Activated CD8-positive, alpha-beta T cell treated with anti-CD3 and anti-CD28 coated beads for 36 hours (primary cell): ENCODE results near the gene PLEKHF1. TPM values are rescaled to one million over a fixed set of nuclear protein-coding genes. Genes with fewer than 3 reads are reported as not detected.

ENCODE experiments used
- ATAC-seq: fragments of 200-7000 bp; cut with Tn5 transposase; one replicate; pipeline ENCODE4 v1.10.0; 2021; ENCODE audit warnings: mild to moderate bottlenecking, moderate library complexity
- CTCF ChIA-PET: fragments of 350-600 bp; sonication (Branson Sonifier 250); formaldehyde crosslinking; loops from one replicate; lab custom pipeline; 2021; ENCODE audit warnings: antibody characterized with exemption; lab: Charles Lee
- POLR2A ChIA-PET: fragments of 350-600 bp; sonication (Branson Sonifier 250); formaldehyde crosslinking; loops from one replicate; lab custom pipeline; 2021; ENCODE audit warnings: antibody characterized with exemption; lab: Charles Lee
- DNase-seq: peaks from one replicate; pipeline ENCODE4 v3.0.0-alpha.2; 2020
- H3K27ac Mint-ChIP-seq: one replicate; pipeline ENCODE4 v1.8.0; 2021; ENCODE audit warnings: mild to moderate bottlenecking, mixed read lengths
- H3K27me3 Mint-ChIP-seq: one replicate; pipeline ENCODE4 v1.8.0; 2021; ENCODE audit warnings: mixed read lengths
- H3K36me3 Mint-ChIP-seq: one replicate; pipeline ENCODE4 v1.8.0; 2021; ENCODE audit warnings: low read depth, mixed read lengths
- H3K4me1 Mint-ChIP-seq: one replicate; pipeline ENCODE4 v1.8.0; 2021; ENCODE audit warnings: low read depth, mixed read lengths
- H3K4me3 Mint-ChIP-seq: one replicate; pipeline ENCODE4 v1.8.0; 2021; ENCODE audit warnings: mild to moderate bottlenecking, moderate library complexity, mixed read lengths
- H3K9me3 Mint-ChIP-seq: one replicate; pipeline ENCODE4 v1.8.0; 2021; ENCODE audit warnings: mixed read lengths
- CTCF ChIP-seq: fragments of 200-600 bp; IDR thresholded peaks from one replicate; pipeline ENCODE4 v1.8.0; 2022; ENCODE audit warnings: antibody characterized with exemption, mild to moderate bottlenecking
- intact Hi-C: fragments of 100-400 bp; cut with micrococcal nuclease; formaldehyde crosslinking; loops from one replicate; pipeline ENCODE4 v1.10.0; 2022
- total RNA-seq, 2 experiments: library from RNA; stranded (reverse); gene quantifications; one replicate each; pipeline ENCODE4 v1.2.3, GENCODE V29; 2021

Gene PLEKHF1
- total RNA-seq, 2 experiments from 2014 or later: 30.4 to 31.7 TPM

- Mint-ChIP-seq H3K27me3 (no peaks in the 10 kb centered on the region), H3K4me3 (no peak overlapping the region), H3K4me1 (peaks cover 37% of the 10 kb centered on the region), H3K36me3 (peaks cover 17% of the 10 kb centered on the region), H3K27ac (no peak overlapping the region), H3K9me3 (no peaks in the 10 kb centered on the region)
- ChIA-PET POLR2A (interaction anchor here (1.4 to 4.2 kb wide), 4 partner anchors 8 to 54 kb away, joined by 4 to 25 read pairs (median 7); partner anchors contain the start of gene POP4), CTCF (interaction anchor here (1.6 to 10.6 kb wide), 3 partner anchors 9 to 73 kb away, joined by 3 to 115 read pairs (median 16); partner anchors contain the start of gene POP4)
- intact Hi-C loops: no loop called here
- ATAC-seq (no peak), DNase-seq (no peak)
- TF ChIP-seq CTCF: no peak
These were observed 46.8 kb upstream of the PLEKHF1 start for GRCh38 chr19:29618434-29618833.

GRCh38 chr19:29618871-29619270 is 46.4 kb upstream of the PLEKHF1 start:
- ChIA-PET CTCF (interaction anchor here (0.8 to 10.6 kb wide), 9 partner anchors 9 to 98 kb away, joined by 3 to 115 read pairs (median 4); partner anchors contain the start of genes PLEKHF1 and POP4), POLR2A (interaction anchor here (1.4 to 4.2 kb wide), 4 partner anchors 9 to 53 kb away, joined by 4 to 25 read pairs (median 7); partner anchors contain the start of gene POP4)
- H3K27ac Mint-ChIP-seq: no peak overlapping the region
- no peaks in the 10 kb centered on the region for H3K27me3 Mint-ChIP-seq
- H3K4me1 Mint-ChIP-seq: peaks cover 41% of the 10 kb centered on the region
- no peak overlapping the region for H3K4me3 Mint-ChIP-seq
- DNase-seq (no peak), ATAC-seq (no peak)
- no peak for TF ChIP-seq CTCF
- H3K36me3 Mint-ChIP-seq: peaks cover 14% of the 10 kb centered on the region
- intact Hi-C loops: no loop called here
- no peaks in the 10 kb centered on the region for H3K9me3 Mint-ChIP-seq

GRCh38 chr19:29620931-29621351 is 44.3 kb upstream of the PLEKHF1 start:
- H3K9me3 Mint-ChIP-seq: no peaks in the 10 kb centered on the region
- peak overlapping the region; percentile 9 for H3K4me3 Mint-ChIP-seq
- no peaks in the 10 kb centered on the region for H3K36me3 Mint-ChIP-seq
- CTCF ChIA-PET: interaction anchor here (0.9 to 10.6 kb wide), 8 partner anchors 11 to 96 kb away, joined by 3 to 115 read pairs (median 7); partner anchors contain the start of genes PLEKHF1 and POP4
- H3K27me3 Mint-ChIP-seq: no peaks in the 10 kb centered on the region
- POLR2A ChIA-PET: interaction anchor here (1.1 to 4.2 kb wide), 7 partner anchors 11 to 95 kb away, joined by 3 to 28 read pairs (median 15); partner anchors contain the start of genes PLEKHF1 and POP4
- no peak for TF ChIP-seq CTCF
- H3K27ac Mint-ChIP-seq: peak overlapping the region; percentile 83
- DNase-seq (peak; percentile 86), ATAC-seq (peak; percentile 70)
- H3K4me1 Mint-ChIP-seq: peaks cover 51% of the 10 kb centered on the region
- intact Hi-C loops: loop anchor here (5.0 kb wide), 1 partner anchor 46 kb away; the partner anchor contains the start of gene PLEKHF1

- ATAC-seq: peak; percentile 57
- Mint-ChIP-seq H3K4me3 (peak overlapping the region; percentile 20), H3K9me3 (no peaks in the 10 kb centered on the region), H3K27me3 (no peaks in the 10 kb centered on the region), H3K27ac (peak overlapping the region; percentile 83), H3K36me3 (no peaks in the 10 kb centered on the region), H3K4me1 (peaks cover 51% of the 10 kb centered on the region)
- intact Hi-C loops: loop anchor here (5.0 kb wide), 1 partner anchor 45 kb away; the partner anchor contains the start of gene PLEKHF1
- TF ChIP-seq CTCF: no peak
- ChIA-PET POLR2A (interaction anchor here (0.7 to 4.2 kb wide), 11 partner anchors 12 to 94 kb away, joined by 3 to 28 read pairs (median 8); partner anchors contain the start of genes PLEKHF1 and POP4), CTCF (interaction anchor here (1.1 to 10.6 kb wide), 8 partner anchors 9 to 68 kb away, joined by 3 to 115 read pairs (median 6); partner anchors contain the start of genes PLEKHF1 and POP4)
- DNase-seq: peak; percentile 64
These were observed 42.8 kb upstream of the PLEKHF1 start for GRCh38 chr19:29622166-29623070.
